H1 (cell line): ENCODE results near the gene NINJ2. TPM values are rescaled to one million over a fixed set of nuclear protein-coding genes. Genes with fewer than 3 reads are reported as not detected.
A peak's percentile ranks its signal among the peaks of the same experiment; 100 is the strongest.

Experiments
- CTCF ChIA-PET: fragments of 300-600 bp; sonication (Branson Sonifier 250); formaldehyde crosslinking; loops from one replicate; lab custom pipeline; 2021; ENCODE audit not compliant: partially characterized antibody; lab: Charles Lee
- POLR2A ChIA-PET: fragments of 300-600 bp; sonication (Branson Sonifier 250); formaldehyde crosslinking; loops from one replicate; lab custom pipeline; 2021; ENCODE audit warnings: inconsistent platforms; ENCODE audit not compliant: partially characterized antibody; lab: Charles Lee
- DNase-seq, 2 experiments: peaks; one replicate each; pipeline versions ENCODE4 v3.0.0 to v3.0.0-alpha.2; 2010 to 2022; ENCODE audit warnings: low spot score in 2 of 2, low read depth in 1 of 2, mixed read lengths in 1 of 2
- FAIRE-seq: peaks from 2 replicates; lab custom pipeline; 2011; peaks lifted over from hg19 to GRCh38; lab: Jason Lieb, UNC
- H2AFZ ChIP-seq: 2 replicates; pipeline ENCODE4 v1.8.1; 2012; ENCODE audit warnings: low read length, inconsistent platforms
- H2AK5ac ChIP-seq: 2 replicates; pipeline ENCODE4 v1.6.1; 2013; ENCODE audit warnings: low read depth, low read length
- H2BK120ac ChIP-seq: replicated peaks from 2 replicates; pipeline ENCODE3; 2013; ENCODE audit warnings: low read depth, low read length, inconsistent platforms
- H2BK12ac ChIP-seq: 2 replicates; pipeline ENCODE4 v1.6.1; 2013; ENCODE audit warnings: low read depth, low read length
- H2BK15ac ChIP-seq: 2 replicates; pipeline ENCODE4 v1.6.1; 2013; ENCODE audit warnings: low read length
- H2BK20ac ChIP-seq: 2 replicates; pipeline ENCODE4 v1.6.1; 2013; ENCODE audit warnings: low read length
- H2BK5ac ChIP-seq: 2 replicates; pipeline ENCODE4 v1.6.1; 2013; ENCODE audit warnings: low read depth, low read length
- H3K14ac ChIP-seq: 2 replicates; pipeline ENCODE4 v1.6.1; 2013; ENCODE audit warnings: inconsistent platforms; ENCODE audit not compliant: insufficient read length
- H3K18ac ChIP-seq: 2 replicates; pipeline ENCODE4 v1.6.1; 2013; ENCODE audit warnings: low read length; ENCODE audit errors: extremely low read depth
- H3K23ac ChIP-seq: 2 replicates; pipeline ENCODE4 v1.6.1; 2013; ENCODE audit warnings: inconsistent platforms; ENCODE audit not compliant: insufficient read length
- H3K23me2 ChIP-seq: 2 replicates; pipeline ENCODE4 v1.6.1; 2013; ENCODE audit warnings: low read depth, low read length
- H3K27ac ChIP-seq: 2 replicates; pipeline ENCODE4 v1.6.1; 2011; ENCODE audit warnings: low read depth, low read length, inconsistent platforms
- H3K27me3 ChIP-seq, 4 experiments: replicated peaks in 1 of 4; 1 replicate in 1 of 4; 2 replicates in 3 of 4; pipeline versions ENCODE4 v1.6.1 to v1.8.1; 2011 to 2013; ENCODE audit warnings: low read length in 3 of 4, mild to moderate bottlenecking in 3 of 4, inconsistent platforms in 2 of 4, mixed read lengths in 2 of 4, moderate library complexity in 1 of 4; ENCODE audit not compliant: control insufficient read depth in 3 of 4, insufficient read depth in 3 of 4; ENCODE audit errors: extremely low read depth in 1 of 4
- H3K36me3 ChIP-seq, 4 experiments: 2 replicates each; pipeline versions ENCODE4 v1.6.1 to v1.8.1; 2011 to 2013; ENCODE audit warnings: mild to moderate bottlenecking in 4 of 4, low read length in 3 of 4, moderate library complexity in 2 of 4, control low read depth in 1 of 4, inconsistent platforms in 1 of 4; ENCODE audit not compliant: insufficient read depth in 4 of 4, control insufficient read depth in 2 of 4
- H3K4ac ChIP-seq: replicated peaks from 2 replicates; pipeline ENCODE3; 2013; ENCODE audit warnings: low read length, low read depth, mixed read lengths, inconsistent platforms; ENCODE audit not compliant: insufficient read length
- H3K4me1 ChIP-seq, 4 experiments: replicated peaks in 1 of 4; 1 replicate in 1 of 4; 2 replicates in 3 of 4; pipeline versions ENCODE4 v1.6.1 to v1.8.1; 2011 to 2013; ENCODE audit warnings: low read length in 3 of 4, inconsistent platforms in 2 of 4, mixed read lengths in 1 of 4; ENCODE audit not compliant: insufficient read depth in 4 of 4, control insufficient read depth in 3 of 4
- H3K4me2 ChIP-seq, 2 experiments: 2 replicates each; pipeline versions ENCODE4 v1.6.1 to v1.8.1; 2011 to 2013; ENCODE audit warnings: low read depth in 2 of 2, low read length in 2 of 2, control low read depth in 1 of 2, inconsistent platforms in 1 of 2, mild to moderate bottlenecking in 1 of 2; ENCODE audit not compliant: insufficient read depth in 1 of 2
- H3K4me3 ChIP-seq, 4 experiments: fragments of 200-600, 300-600 bp in 1 of 4; sonication (generic), shearing (Covaris generic), sonication (Bioruptor Twin) in 1 of 4; 2 replicates each; pipeline versions ENCODE4 v1.5.1 to v1.8.1; 2011 to 2016; ENCODE audit warnings: low read length in 4 of 4, low read depth in 3 of 4, control low read depth in 2 of 4, inconsistent platforms in 2 of 4, mild to moderate bottlenecking in 2 of 4, mixed read lengths in 1 of 4, moderate library complexity in 1 of 4; ENCODE audit not compliant: insufficient read depth in 2 of 4; ENCODE audit errors: extremely low read depth in 1 of 4
- H3K56ac ChIP-seq: replicated peaks from 2 replicates; pipeline ENCODE3; 2013; ENCODE audit warnings: low read depth, mild to moderate bottlenecking, mixed read lengths, low read length, inconsistent platforms; ENCODE audit not compliant: insufficient read length
- H3K79me1 ChIP-seq: 2 replicates; pipeline ENCODE4 v1.6.1; 2013; ENCODE audit warnings: low read depth, low read length, control low read depth
- H3K79me2 ChIP-seq, 2 experiments: 2 replicates each; pipeline versions ENCODE4 v1.6.1 to v1.8.1; 2012 to 2013; ENCODE audit warnings: low read length in 2 of 2, mild to moderate bottlenecking in 2 of 2, inconsistent platforms in 1 of 2; ENCODE audit not compliant: insufficient read depth in 2 of 2, control insufficient read depth in 1 of 2
- H3K9ac ChIP-seq, 4 experiments: replicated peaks in 1 of 4; 1 replicate in 1 of 4; 2 replicates in 3 of 4; pipeline versions ENCODE4 v1.6.1 to v1.8.1; 2011 to 2013; ENCODE audit warnings: low read depth in 3 of 4, low read length in 3 of 4, control low read depth in 2 of 4, mild to moderate bottlenecking in 2 of 4, moderate library complexity in 2 of 4, inconsistent platforms in 1 of 4; ENCODE audit errors: extremely low read depth in 1 of 4
- H3K9me3 ChIP-seq, 2 experiments: 2 replicates each; pipeline versions ENCODE4 v1.6.1 to v1.8.1; 2012 to 2013; ENCODE audit warnings: mild to moderate bottlenecking in 2 of 2, moderate library complexity in 2 of 2, control low read depth in 1 of 2, inconsistent platforms in 1 of 2, low read depth in 1 of 2, low read length in 1 of 2, mixed read lengths in 1 of 2; ENCODE audit not compliant: insufficient read depth in 2 of 2
- H4K20me1 ChIP-seq, 2 experiments: replicated peaks in 1 of 2; 2 replicates each; pipeline versions ENCODE3 to v1.8.1; 2011 to 2013; ENCODE audit warnings: inconsistent platforms in 2 of 2, low read length in 2 of 2, mild to moderate bottlenecking in 1 of 2; ENCODE audit not compliant: insufficient read depth in 2 of 2, control insufficient read depth in 1 of 2
- H4K5ac ChIP-seq: 2 replicates; pipeline ENCODE4 v1.6.1; 2013; ENCODE audit warnings: low read length, low read depth, mixed read lengths, inconsistent platforms; ENCODE audit not compliant: insufficient read length
- H4K8ac ChIP-seq: 2 replicates; pipeline ENCODE4 v1.8.0; 2013; ENCODE audit warnings: mild to moderate bottlenecking, moderate library complexity, low read length, inconsistent platforms; ENCODE audit not compliant: insufficient read depth; ENCODE audit errors: extremely low read depth
- H4K91ac ChIP-seq: replicated peaks from 2 replicates; pipeline ENCODE3; 2013; ENCODE audit warnings: low read length, mixed read lengths, inconsistent platforms; ENCODE audit not compliant: insufficient read length
- EP300 ChIP-seq, 2 experiments: IDR thresholded peaks; 1 replicate in 1 of 2; 2 replicates in 1 of 2; pipeline ENCODE4 v1.6.1; 2011 to 2012; ENCODE audit warnings: low read depth in 2 of 2, low read length in 2 of 2, mild to moderate bottlenecking in 2 of 2, borderline replicate concordance in 1 of 2, inconsistent platforms in 1 of 2, moderate library complexity in 1 of 2
- FOSL1 ChIP-seq: IDR thresholded peaks from 2 replicates; pipeline ENCODE4 v1.6.1; 2011; ENCODE audit warnings: mild to moderate bottlenecking, low read depth, low read length, moderate library complexity; ENCODE audit not compliant: insufficient read depth
- HDAC2 ChIP-seq, 2 experiments: fragments of 300-600 bp in 1 of 2; sonication (generic) in 1 of 2; IDR thresholded peaks; 2 replicates each; pipeline ENCODE4 v1.6.1; 2011 to 2012; ENCODE audit warnings: low read depth in 2 of 2, low read length in 2 of 2, mild to moderate bottlenecking in 2 of 2, moderate library complexity in 2 of 2, borderline replicate concordance in 1 of 2, inconsistent platforms in 1 of 2
- SIN3A ChIP-seq, 2 experiments: IDR thresholded peaks in 1 of 2; conservative IDR thresholded peaks in 1 of 2; 2 replicates each; pipeline ENCODE4 v1.6.1; 2011 to 2012; ENCODE audit warnings: low read length in 2 of 2, improper control_type of control experiment in 1 of 2, low read depth in 1 of 2, mild to moderate bottlenecking in 1 of 2
- TAF1 ChIP-seq: IDR thresholded peaks from 2 replicates; pipeline ENCODE4 v1.6.1; 2011; ENCODE audit warnings: mild to moderate bottlenecking, low read depth, low read length
- TBP ChIP-seq: IDR thresholded peaks from 2 replicates; pipeline ENCODE4 v1.6.1; 2011; ENCODE audit warnings: low read depth, low read length, improper control_type of control experiment
- ZNF274 ChIP-seq: IDR thresholded peaks from 2 replicates; pipeline ENCODE4 v1.7.0; 2012; ENCODE audit warnings: low read length, borderline replicate concordance; ENCODE audit errors: extremely low read depth
- WGBS, 2 experiments: shearing (Covaris generic) in 1 of 2; methylation state at CpG; one replicate each; pipeline versions ENCODE4 v1.1.6 to v1.1.7; 2013 to 2015; ENCODE audit warnings: low lambda C conversion rate in 2 of 2, mixed read lengths in 2 of 2, inconsistent platforms in 1 of 2, low coverage in 1 of 2, missing lambda C conversion rate in 1 of 2; ENCODE audit not compliant: insufficient replicate concordance in 2 of 2, insufficient coverage in 1 of 2, insufficient read length in 1 of 2; ENCODE audit errors: extremely low coverage in 1 of 2, missing lambda C conversion rate in 1 of 2; 5-methylcytosine and 5-hydroxymethylcytosine counted together
- polyA plus RNA-seq, 7 experiments: library from polyadenylated mRNA; depleted of rRNA in 3 of 7; stranded (reverse) in 5 of 7; unstranded in 2 of 7; fragments of >200 nt in 5 of 7; fragments of 200-250 nt in 2 of 7; gene quantifications; 1 replicate in 5 of 7; 2 replicates in 1 of 7; 4 replicates in 1 of 7; pipeline versions ENCODE4 v1.2.1 to v1.2.3, GENCODE V29; 2011 to 2013; ENCODE audit warnings: missing spikeins in 2 of 7, mixed read lengths in 2 of 7
- total RNA-seq: library from RNA; stranded (reverse); fragmentation: NEBNext Ultra II Directional; extraction: Animal tissue kit (Norgen Biotek cat#: 25700); gene quantifications from 2 replicates; pipeline ENCODE4 v1.2.1, GENCODE V29; 2021

NINJ2 gene
- total and polyA plus RNA-seq, 2 of the 8 experiments (the other 6 are each of a cell fraction or from before 2014, with no cell fraction given): 1.4 TPM; not detected in 1

DNA sequence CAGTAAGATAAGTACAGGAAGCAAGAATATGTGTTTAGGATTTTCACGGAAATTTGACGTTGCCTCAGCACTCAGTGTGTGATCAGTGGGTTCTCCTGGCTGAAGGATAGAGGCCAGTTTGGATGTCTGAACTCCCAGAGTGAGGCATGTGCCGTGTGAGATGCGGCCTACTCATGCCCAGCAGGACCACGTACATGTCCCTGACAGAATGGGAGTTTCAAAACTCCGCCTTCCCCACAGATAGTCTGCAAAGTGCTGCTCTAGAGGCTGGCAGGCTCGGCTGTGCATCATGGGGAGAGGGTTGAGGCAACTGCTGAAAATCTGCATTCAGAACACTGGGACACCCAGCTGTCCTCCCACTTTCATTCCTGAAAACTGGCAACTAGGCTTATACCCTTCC is 58.3 kb downstream of the NINJ2 start:
- H3K18ac ChIP-seq: no peak overlapping the region
- no peaks in the 10 kb centered on the region for H3K36me3 ChIP-seq
- H3K23ac ChIP-seq: no peak overlapping the region
- no peaks in the 10 kb centered on the region for H4K20me1 ChIP-seq
- H2BK120ac ChIP-seq: no peak overlapping the region
- no peak for TF ChIP-seq TAF1
- no peak for TF ChIP-seq SIN3A (conservative IDR thresholded peaks at IDR 0.05 in 1 of 2, IDR thresholded peaks at IDR 0.05 in 1 of 2; ENCODE audit: low read depth in 1 of 2, low read length in 2 of 2)
- no peak for TF ChIP-seq EP300 (IDR thresholded peaks at IDR 0.05; ENCODE audit: borderline replicate concordance in 1 of 2, low read depth in 2 of 2, low read length in 2 of 2)
- TF ChIP-seq FOSL1: no peak
- no peak for TF ChIP-seq ZNF274
- TF ChIP-seq TBP: no peak
- TF ChIP-seq HDAC2 (IDR thresholded peaks at IDR 0.05; ENCODE audit: borderline replicate concordance in 1 of 2, low read depth in 2 of 2, low read length in 2 of 2): no peak
- no peak overlapping the region for H3K27ac ChIP-seq
- H4K8ac ChIP-seq: no peak overlapping the region
- CTCF ChIA-PET: interaction anchor here (0.6 to 1.2 kb wide), 4 partner anchors 8 to 211 kb away, joined by 3 to 4 read pairs (median 3); no protein-coding TSS in a partner anchor
- no peak overlapping the region; a peak in 1 of 7 replicates for H3K9ac ChIP-seq
- no peak overlapping the region for H2BK15ac ChIP-seq
- FAIRE-seq (no peak), DNase-seq (no peak)
- no peak overlapping the region for H4K5ac ChIP-seq
- no peak overlapping the region for H3K56ac ChIP-seq
- H2AK5ac ChIP-seq: no peak overlapping the region
- POLR2A ChIA-PET: no interaction called here
- H3K4me1 ChIP-seq: no peaks in the 10 kb centered on the region
- no peak overlapping the region for H3K4me2 ChIP-seq
- H3K4ac ChIP-seq: no peak overlapping the region
- H2BK5ac ChIP-seq: no peak overlapping the region
- H3K23me2 ChIP-seq: no peaks in the 10 kb centered on the region; the same call in 1 of the 2 replicates
- WGBS, 2 experiments: 85% methylated on average over 5 of the region's 7 CpGs; no CpG with 5 or more reads in 1 of the 2 experiments
- no peaks in the 10 kb centered on the region for H3K27me3 ChIP-seq
- no peaks in the 10 kb centered on the region for H3K9me3 ChIP-seq
- H3K14ac ChIP-seq: no peak overlapping the region
- H2AFZ ChIP-seq: peak overlapping the region; percentile 42; the same call in 1 of the 2 replicates
- no peaks in the 10 kb centered on the region for H3K79me2 ChIP-seq
- H2BK12ac ChIP-seq: no peak overlapping the region
- no peak overlapping the region for H2BK20ac ChIP-seq
- no peak overlapping the region for H4K91ac ChIP-seq
- no peaks in the 10 kb centered on the region for H3K79me1 ChIP-seq
- no peak overlapping the region for H3K4me3 ChIP-seq
